ENCODE measurements around the gene FFAR2.

DNA sequence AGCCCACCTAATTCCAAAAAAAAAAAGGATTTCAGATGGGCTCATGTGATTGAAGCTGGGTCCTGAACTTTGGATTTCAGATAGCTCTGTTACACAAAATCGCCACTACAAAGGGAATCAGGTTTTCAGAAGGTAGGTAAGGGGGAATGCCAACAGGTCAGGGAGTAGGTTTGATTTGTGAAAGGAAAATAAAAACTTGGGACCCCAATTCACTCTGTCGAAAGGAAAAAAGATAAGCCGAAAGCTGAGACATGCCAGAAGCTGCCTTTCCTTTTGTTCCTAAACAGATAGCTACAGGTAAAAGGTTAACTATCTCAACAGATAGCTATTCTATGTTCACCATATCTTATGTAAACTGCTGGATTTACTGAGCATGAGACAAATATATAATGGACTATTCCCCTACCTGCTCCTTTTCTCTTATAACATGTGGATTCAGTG is 38.2 kb downstream of the FFAR2 start:
- TF ChIP-seq, protein P1, sequence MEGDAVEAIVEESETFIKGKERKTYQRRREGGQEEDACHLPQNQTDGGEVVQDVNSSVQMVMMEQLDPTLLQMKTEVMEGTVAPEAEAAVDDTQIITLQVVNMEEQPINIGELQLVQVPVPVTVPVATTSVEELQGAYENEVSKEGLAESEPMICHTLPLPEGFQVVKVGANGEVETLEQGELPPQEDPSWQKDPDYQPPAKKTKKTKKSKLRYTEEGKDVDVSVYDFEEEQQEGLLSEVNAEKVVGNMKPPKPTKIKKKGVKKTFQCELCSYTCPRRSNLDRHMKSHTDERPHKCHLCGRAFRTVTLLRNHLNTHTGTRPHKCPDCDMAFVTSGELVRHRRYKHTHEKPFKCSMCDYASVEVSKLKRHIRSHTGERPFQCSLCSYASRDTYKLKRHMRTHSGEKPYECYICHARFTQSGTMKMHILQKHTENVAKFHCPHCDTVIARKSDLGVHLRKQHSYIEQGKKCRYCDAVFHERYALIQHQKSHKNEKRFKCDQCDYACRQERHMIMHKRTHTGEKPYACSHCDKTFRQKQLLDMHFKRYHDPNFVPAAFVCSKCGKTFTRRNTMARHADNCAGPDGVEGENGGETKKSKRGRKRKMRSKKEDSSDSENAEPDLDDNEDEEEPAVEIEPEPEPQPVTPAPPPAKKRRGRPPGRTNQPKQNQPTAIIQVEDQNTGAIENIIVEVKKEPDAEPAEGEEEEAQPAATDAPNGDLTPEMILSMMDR (IDR thresholded peaks at IDR 0.05), result no peak
- no peak for TF ChIP-seq POLR2A (IDR thresholded peaks at IDR 0.05)

Measured in Peyer's patch (tissue), 4 donors.